C4-2B (cell line): ENCODE measurements around the gene GPC5.

ENCODE experiments used
- H3K27ac ChIP-seq: fragments of 450-650 bp; 2 replicates; pipeline ENCODE4 v1.5.1; 2017
- ZFX ChIP-seq: fragments of 450-650 bp; IDR thresholded peaks from 2 replicates; pipeline ENCODE4 v1.6.1; 2017
- TF ChIP-seq, protein P1 (sequence below): fragments of 450-650 bp; conservative IDR thresholded peaks from 2 replicates; pipeline ENCODE4 v1.5.1; 2017; ENCODE audit warnings: mild to moderate bottlenecking

The GPC5 gene

DNA sequence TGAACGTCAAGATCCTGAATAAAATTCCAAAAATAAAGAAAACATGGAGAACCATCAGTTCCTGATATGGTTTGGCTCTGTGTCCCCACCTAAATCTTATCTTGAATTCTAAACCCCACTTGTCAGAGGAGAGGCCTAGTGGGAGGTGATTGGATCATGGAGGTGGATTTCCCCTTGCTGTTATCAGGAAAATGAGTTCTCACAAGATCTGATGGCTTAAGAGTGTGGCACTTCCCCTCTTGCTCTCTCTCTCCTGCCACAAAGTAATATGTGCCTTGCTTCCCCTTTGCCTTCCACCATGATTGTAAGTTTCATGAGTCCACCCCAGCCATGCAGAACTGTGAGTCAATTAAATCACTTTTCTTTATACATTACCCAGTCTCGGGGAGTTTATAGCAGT is 827.4 kb downstream of the GPC5 start:
- TF ChIP-seq, protein P1, sequence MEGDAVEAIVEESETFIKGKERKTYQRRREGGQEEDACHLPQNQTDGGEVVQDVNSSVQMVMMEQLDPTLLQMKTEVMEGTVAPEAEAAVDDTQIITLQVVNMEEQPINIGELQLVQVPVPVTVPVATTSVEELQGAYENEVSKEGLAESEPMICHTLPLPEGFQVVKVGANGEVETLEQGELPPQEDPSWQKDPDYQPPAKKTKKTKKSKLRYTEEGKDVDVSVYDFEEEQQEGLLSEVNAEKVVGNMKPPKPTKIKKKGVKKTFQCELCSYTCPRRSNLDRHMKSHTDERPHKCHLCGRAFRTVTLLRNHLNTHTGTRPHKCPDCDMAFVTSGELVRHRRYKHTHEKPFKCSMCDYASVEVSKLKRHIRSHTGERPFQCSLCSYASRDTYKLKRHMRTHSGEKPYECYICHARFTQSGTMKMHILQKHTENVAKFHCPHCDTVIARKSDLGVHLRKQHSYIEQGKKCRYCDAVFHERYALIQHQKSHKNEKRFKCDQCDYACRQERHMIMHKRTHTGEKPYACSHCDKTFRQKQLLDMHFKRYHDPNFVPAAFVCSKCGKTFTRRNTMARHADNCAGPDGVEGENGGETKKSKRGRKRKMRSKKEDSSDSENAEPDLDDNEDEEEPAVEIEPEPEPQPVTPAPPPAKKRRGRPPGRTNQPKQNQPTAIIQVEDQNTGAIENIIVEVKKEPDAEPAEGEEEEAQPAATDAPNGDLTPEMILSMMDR, result no peak
- no peak for TF ChIP-seq ZFX
- no peak overlapping the region for H3K27ac ChIP-seq

DNA sequence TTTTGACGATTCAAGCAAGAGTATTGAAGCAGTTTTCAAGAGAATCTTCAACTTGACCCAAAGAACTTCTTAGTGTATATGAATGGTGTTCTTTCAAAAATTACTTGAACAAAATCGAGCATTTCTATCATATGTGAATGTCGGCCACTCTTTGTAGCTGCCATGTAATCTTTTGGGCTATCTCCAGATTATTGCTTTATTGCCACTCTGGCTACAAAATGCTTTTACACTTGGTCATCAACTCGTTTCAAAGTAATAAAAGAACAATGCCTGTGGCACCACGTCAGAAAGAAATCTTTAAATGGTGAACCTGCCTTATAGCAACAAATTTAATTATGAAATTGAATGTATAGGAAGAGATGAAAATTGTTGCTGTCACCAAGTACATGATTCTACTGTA is 834.5 kb downstream of the GPC5 start:
- no peak for TF ChIP-seq ZFX
- TF ChIP-seq, protein P1, result no peak
- H3K27ac ChIP-seq, result no peak overlapping the region

DNA sequence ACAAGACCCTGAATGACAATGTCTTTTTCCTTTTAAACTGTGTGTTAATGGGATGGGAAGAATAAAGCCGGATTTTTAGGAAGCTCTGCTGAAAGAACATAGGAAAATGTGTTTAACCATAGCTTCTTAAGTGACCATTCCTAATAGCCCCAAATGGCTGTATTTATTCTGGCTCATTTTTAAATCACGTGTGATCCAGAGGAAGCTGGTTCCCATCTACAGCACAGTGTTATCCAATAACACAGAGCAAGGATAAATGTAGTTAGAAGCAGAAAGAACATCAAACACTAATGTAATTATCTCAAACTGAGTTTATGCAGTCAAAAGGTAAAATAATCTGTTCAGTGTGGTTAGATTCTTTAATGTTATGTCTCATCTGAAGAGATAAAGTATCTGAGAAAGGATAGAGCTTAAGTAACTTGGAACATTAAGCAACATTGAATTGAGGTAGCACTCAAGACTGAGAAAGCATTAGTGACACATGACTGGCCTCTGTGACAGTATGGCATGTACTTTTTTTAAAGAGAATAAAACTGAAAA is 853.3 kb downstream of the GPC5 start:
- TF ChIP-seq ZFX, result no peak
- TF ChIP-seq, protein P1, result no peak
- H3K27ac ChIP-seq, result no peak overlapping the region

DNA sequence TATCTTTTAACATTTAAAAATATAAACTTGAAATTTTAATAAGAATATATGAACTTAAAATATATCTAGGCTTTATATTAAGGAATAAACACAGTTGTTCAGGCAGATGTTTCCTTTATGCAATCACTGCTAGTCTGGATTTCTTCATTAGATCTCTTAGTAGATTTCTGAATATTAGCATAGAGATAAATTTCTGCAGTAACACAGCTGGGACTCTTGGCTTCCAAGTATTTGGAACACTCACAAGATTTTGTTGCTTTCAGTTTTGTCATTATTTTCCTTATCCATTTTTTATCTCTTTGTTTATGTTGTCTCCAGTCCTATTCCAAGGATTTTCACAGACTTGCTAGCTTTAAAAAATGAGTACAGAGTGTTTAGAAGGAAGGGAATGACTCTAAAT is 857.1 kb downstream of the GPC5 start:
- TF ChIP-seq, protein P1, result no peak
- TF ChIP-seq ZFX, result no peak
- no peak overlapping the region for H3K27ac ChIP-seq

DNA sequence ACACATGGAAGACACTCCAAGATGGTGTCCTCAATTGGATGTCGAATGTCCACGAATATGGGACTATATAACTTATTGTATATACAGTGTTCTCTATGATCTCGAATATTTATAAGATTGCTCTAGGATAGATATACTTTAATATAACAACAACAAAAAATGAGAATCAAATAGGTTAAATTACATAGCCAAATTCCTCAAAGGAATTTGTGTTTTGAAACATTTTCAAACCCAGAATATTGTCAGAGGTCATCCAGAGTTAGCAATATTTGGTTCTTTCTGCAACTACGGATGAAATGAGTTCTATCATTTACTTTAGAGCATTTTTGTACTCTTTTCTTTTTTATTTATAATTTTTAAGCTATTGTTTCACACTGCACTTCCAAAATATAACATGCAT is 857.8 kb downstream of the GPC5 start:
- TF ChIP-seq ZFX, result no peak
- TF ChIP-seq, protein P1, result no peak
- H3K27ac ChIP-seq, result no peak overlapping the region

DNA sequence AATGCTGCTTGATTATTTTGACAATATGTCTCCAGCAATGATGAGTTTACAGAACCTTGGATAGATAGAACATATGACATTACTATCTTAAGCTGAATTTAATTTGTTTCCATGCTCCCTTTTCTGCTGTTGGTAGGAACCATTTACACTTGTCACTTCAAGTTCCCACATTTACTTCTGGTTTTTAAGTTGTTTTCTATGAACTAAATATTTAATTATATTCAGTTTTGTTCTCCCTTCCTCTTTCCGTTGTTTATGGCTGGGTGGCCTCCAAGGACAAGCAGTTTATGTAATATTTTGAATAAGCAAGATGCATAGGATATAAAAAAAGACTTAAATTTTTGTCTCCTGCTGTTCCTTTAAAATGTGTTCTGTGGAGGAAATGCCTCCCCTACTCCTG is 860.6 kb downstream of the GPC5 start:
- H3K27ac ChIP-seq, result no peak overlapping the region

DNA sequence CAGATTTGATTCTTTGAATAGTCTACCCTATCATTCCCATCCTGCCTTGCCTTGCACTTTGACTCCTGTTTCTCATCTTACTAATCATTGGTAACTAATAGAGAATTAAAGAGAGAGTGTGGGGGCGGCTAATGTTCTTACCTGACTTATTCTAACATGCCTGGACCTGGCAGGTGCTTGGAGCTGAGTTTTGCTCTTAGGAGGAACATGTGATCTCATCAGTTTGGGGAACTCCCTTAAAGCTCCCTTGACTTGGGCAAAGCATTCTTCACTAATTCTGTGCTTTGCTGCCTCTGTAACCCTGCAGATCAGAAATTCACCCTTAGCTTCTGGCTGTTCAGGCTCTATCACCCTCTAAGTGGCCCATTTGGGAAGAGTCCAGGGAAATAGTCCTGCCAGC is 861.1 kb downstream of the GPC5 start:
- no peak for TF ChIP-seq ZFX
- TF ChIP-seq, protein P1, result no peak
- H3K27ac ChIP-seq, result no peak overlapping the region

More for the DNA sequence above, 860.6 kb downstream of the GPC5 start:
- TF ChIP-seq, protein P1, result no peak
- no peak for TF ChIP-seq ZFX
